Upper lobe of left lung (tissue), 6 donors: Measurements from ENCODE around the gene GABBR2. TPM values are rescaled to one million over a fixed set of nuclear protein-coding genes. Genes with fewer than 3 reads are reported as not detected.
"Not testable (repeated sequence)": the region's sequence is repeated elsewhere in the genome, so short reads cannot be mapped to it uniquely, and the experiment has no call there.

Source experiments
- ATAC-seq, 2 donors: fragments of 200-7000 bp; cut with Tn5 transposase; one replicate each; pipeline ENCODE4 v1.9.1; 2022; ENCODE audit warnings: mild to moderate bottlenecking in 2 of 2, moderate library complexity in 2 of 2; ENCODE audit not compliant: low FRiP score in 2 of 2
- DNase-seq, 2 donors: peaks; one replicate each; pipeline ENCODE4 v3.0.0-alpha.2; 2019 to 2020
- H3K27ac ChIP-seq, 4 donors: fragments of 200-600 bp; sonication (generic); one replicate each; pipeline ENCODE4 v1.5.1; 2016 to 2019
- H3K27me3 ChIP-seq, 4 donors: fragments of 200-600 bp; sonication (generic); one replicate each; pipeline ENCODE4 v1.5.1; 2017 to 2019
- H3K36me3 ChIP-seq, 4 donors: fragments of 200-600 bp; sonication (generic); one replicate each; pipeline ENCODE4 v1.5.1; 2016 to 2019
- H3K4me1 ChIP-seq, 4 donors: fragments of 200-600 bp; sonication (generic); one replicate each; pipeline ENCODE4 v1.5.1; 2018 to 2019
- H3K4me3 ChIP-seq, 4 donors: fragments of 200-600 bp; sonication (generic); one replicate each; pipeline ENCODE4 v1.5.1; 2017 to 2019; ENCODE audit warnings: mild to moderate bottlenecking in 2 of 4, moderate library complexity in 1 of 4
- H3K9me3 ChIP-seq, 4 donors: fragments of 200-600 bp; sonication (generic); one replicate each; pipeline ENCODE4 v1.5.1; 2018 to 2019
- CTCF ChIP-seq, 6 experiments: fragments of 450-650 bp in 4 of 6; fragments of 200-600 bp in 2 of 6; sonication (generic) in 2 of 6; IDR thresholded peaks; one replicate each; pipeline ENCODE4 v1.5.1; 2016 to 2019; ENCODE audit warnings: antibody characterized with exemption in 6 of 6
- EP300 ChIP-seq, 4 donors: sonication (generic); formaldehyde crosslinking; IDR thresholded peaks; one replicate each; pipeline ENCODE4 v1.5.1; 2017; ENCODE audit warnings: antibody characterized with exemption in 4 of 4, control low read depth in 2 of 4
- POLR2A ChIP-seq, 4 donors: fragments of 450-650 bp; IDR thresholded peaks; one replicate each; pipeline ENCODE4 v1.5.1; 2016 to 2017; ENCODE audit warnings: antibody characterized with exemption in 4 of 4, mild to moderate bottlenecking in 2 of 4
- POLR2AphosphoS5 ChIP-seq, 2 donors: sonication (generic); formaldehyde crosslinking; IDR thresholded peaks; one replicate each; pipeline ENCODE4 v1.5.1; 2017; ENCODE audit warnings: antibody characterized with exemption in 2 of 2
- WGBS, 2 donors: methylation state at CpG; one replicate each; pipeline ENCODE4 v1.1.5; 2017 to 2018; 5-methylcytosine and 5-hydroxymethylcytosine counted together
- total RNA-seq, 6 donors: library from RNA; depleted of rRNA in 4 of 6; stranded (reverse); fragments of >200 nt in 4 of 6; gene quantifications; one replicate each; pipeline versions ENCODE4 v1.1.0 to v1.2.1, GENCODE V29; 2016 to 2021
- donor health status: DM: no; HTN: no; CAD: no; lungs with moderate emphysema.
- donor health status: DM: no; HTN: yes; CAD: no; lungs with severe emphysema.

Gene GABBR2
- total RNA-seq, 6 donors from 2014 or later = 0.15 to 1.00 (median 0.81) TPM; not detected in 1

GRCh38 chr9:98275159-98275558, 433.6 kb downstream of the GABBR2 start:
- no peak for ATAC-seq
- no peaks in the 10 kb centered on the region for H3K27me3 ChIP-seq
- no peak overlapping the region for H3K4me3 ChIP-seq
- H3K4me1 ChIP-seq = no peaks in the 10 kb centered on the region
- H3K36me3 ChIP-seq = no peaks in the 10 kb centered on the region
- H3K9me3 ChIP-seq = no peaks in the 10 kb centered on the region
- DNase-seq = no peak
- no peak for TF ChIP-seq EP300 (IDR thresholded peaks at IDR 0.05)
- no peak for TF ChIP-seq CTCF (IDR thresholded peaks at IDR 0.05)
- TF ChIP-seq POLR2AphosphoS5 (IDR thresholded peaks at IDR 0.05) = no peak
- TF ChIP-seq POLR2A (IDR thresholded peaks at IDR 0.05) = no peak
- WGBS, 2 donors = 92 to 95% methylated on average over 2 of the region's 2 CpGs
- H3K27ac ChIP-seq = no peak overlapping the region

- no peaks in the 10 kb centered on the region for H3K27me3 ChIP-seq
- ATAC-seq (no peak), DNase-seq (no peak)
- no peak overlapping the region for H3K27ac ChIP-seq
- H3K36me3 ChIP-seq = no peaks in the 10 kb centered on the region
- WGBS, 2 donors = 78 to 83% methylated on average over 3 of the region's 3 CpGs
- peaks cover 0 to 3% (median 0%) of the 10 kb centered on the region in 4 donors for H3K4me1 ChIP-seq
- TF ChIP-seq CTCF (IDR thresholded peaks at IDR 0.05) (no peak), POLR2AphosphoS5 (IDR thresholded peaks at IDR 0.05) (no peak), EP300 (IDR thresholded peaks at IDR 0.05) (no peak), POLR2A (IDR thresholded peaks at IDR 0.05) (no peak)
- no peaks in the 10 kb centered on the region for H3K9me3 ChIP-seq
- H3K4me3 ChIP-seq = no peak overlapping the region
Measured at GRCh38 chr9:98272083-98272482, 436.7 kb downstream of the GABBR2 start.

GRCh38 chr9:98271479-98271878, 437.3 kb downstream of the GABBR2 start:
- ATAC-seq = no peak
- WGBS, 2 donors = 23 to 62% methylated on average over 3 of the region's 3 CpGs

GRCh38 chr9:98270284-98270683, 438.5 kb downstream of the GABBR2 start:
- H3K9me3 ChIP-seq, H3K4me1 ChIP-seq, H3K36me3 ChIP-seq, H3K27ac ChIP-seq, H3K27me3 ChIP-seq, H3K4me3 ChIP-seq, ATAC-seq: not testable (repeated sequence)
- DNase-seq = peak in 1 of 2 donors; percentile 31
- WGBS, 2 donors = 68 to 92% methylated on average over 11 of the region's 11 CpGs

More at GRCh38 chr9:98271479-98271878, 437.3 kb downstream of the GABBR2 start:
- TF ChIP-seq EP300 (IDR thresholded peaks at IDR 0.05) (no peak), CTCF (IDR thresholded peaks at IDR 0.05) (no peak), POLR2A (IDR thresholded peaks at IDR 0.05) (no peak), POLR2AphosphoS5 (IDR thresholded peaks at IDR 0.05) (no peak)
- no peak overlapping the region for H3K27ac ChIP-seq
- no peak overlapping the region for H3K4me3 ChIP-seq
- no peaks in the 10 kb centered on the region for H3K36me3 ChIP-seq
- no peaks in the 10 kb centered on the region for H3K9me3 ChIP-seq
- H3K4me1 ChIP-seq = peaks cover 0 to 3% (median 0%) of the 10 kb centered on the region in 4 donors
- no peaks in the 10 kb centered on the region for H3K27me3 ChIP-seq
- no peak for DNase-seq

GRCh38 chr9:98269652-98270051, 439.1 kb downstream of the GABBR2 start:
- H3K27ac ChIP-seq, H3K9me3 ChIP-seq, H3K36me3 ChIP-seq, H3K27me3 ChIP-seq, ATAC-seq, H3K4me1 ChIP-seq, H3K4me3 ChIP-seq, DNase-seq: not testable (repeated sequence)
- 63 to 73% methylated on average over 10 of the region's 10 CpGs for WGBS, 2 donors

- H3K27me3 ChIP-seq, H3K4me1 ChIP-seq, ATAC-seq, H3K9me3 ChIP-seq, H3K4me3 ChIP-seq, H3K36me3 ChIP-seq: not testable (repeated sequence)
- peak; percentile 27 to 57 for DNase-seq
- 76 to 77% methylated on average over 8 of the region's 8 CpGs for WGBS, 2 donors
- peak overlapping the region in 2 of 4 donors; percentile 61 to 67 for H3K27ac ChIP-seq
Measured at GRCh38 chr9:98267556-98267955, 441.2 kb downstream of the GABBR2 start.
